Fibroblast of villous mesenchyme (primary cell): ENCODE measurements around the gene MGAT5B. TPM values are rescaled to one million over a fixed set of nuclear protein-coding genes. Genes with fewer than 3 reads are reported as not detected.
"Not testable (repeated sequence)": the region's sequence is repeated elsewhere in the genome, so short reads cannot be mapped to it uniquely, and the experiment has no call there.

Experiments used
- DNase-seq: peaks from one replicate; pipeline ENCODE4 v3.0.0-alpha.2; 2010; ENCODE audit warnings: low read depth
- H3K4me3 ChIP-seq: 2 replicates; pipeline ENCODE4 v1.5.1; 2011; ENCODE audit warnings: low read depth, mild to moderate bottlenecking, low read length
- CTCF ChIP-seq: IDR thresholded peaks from 2 replicates; pipeline ENCODE4 v1.5.1; 2012; ENCODE audit warnings: low read depth, mild to moderate bottlenecking, low read length; ENCODE audit not compliant: insufficient read depth
- total RNA-seq: library from RNA; depleted of rRNA; stranded (reverse); fragments of >200 nt; gene quantifications from 2 replicates; pipeline ENCODE4 v1.2.3, GENCODE V29; 2012

The MGAT5B gene
- total RNA-seq, 1 donor, result 0.43 TPM

GRCh38 chr17:76974721-76975120 lies 106.5 kb downstream of the MGAT5B start:
- no peak for TF ChIP-seq CTCF
- DNase-seq, result no peak
- no peak overlapping the region for H3K4me3 ChIP-seq

GRCh38 chr17:76978050-76978449 lies 109.8 kb downstream of the MGAT5B start:
- not testable (repeated sequence) for H3K4me3 ChIP-seq, DNase-seq

GRCh38 chr17:76981545-76982295 lies 113.5 kb downstream of the MGAT5B start:
- no peak for DNase-seq
- TF ChIP-seq CTCF, result no peak
- no peak overlapping the region for H3K4me3 ChIP-seq

GRCh38 chr17:76982408-76983074 lies 114.3 kb downstream of the MGAT5B start:
- no peak overlapping the region for H3K4me3 ChIP-seq
- TF ChIP-seq CTCF, result no peak
- no peak for DNase-seq

GRCh38 chr17:76983075-76983775 lies 115.0 kb downstream of the MGAT5B start:
- H3K4me3 ChIP-seq, result no peak overlapping the region
- no peak for DNase-seq
- no peak for TF ChIP-seq CTCF

GRCh38 chr17:76986365-76986764 lies 118.2 kb downstream of the MGAT5B start:
- no peak for TF ChIP-seq CTCF
- DNase-seq, result no peak
- H3K4me3 ChIP-seq, result no peak overlapping the region

GRCh38 chr17:76987486-76988093 lies 119.4 kb downstream of the MGAT5B start:
- TF ChIP-seq CTCF, result no peak
- DNase-seq, result no peak
- H3K4me3 ChIP-seq, result no peak overlapping the region
